Left ventricle myocardium inferior (tissue), 1 donor: ENCODE measurements around the gene STX2. TPM values are rescaled to one million over a fixed set of nuclear protein-coding genes. Genes with fewer than 3 reads are reported as not detected.
"Not testable (repeated sequence)": the region's sequence is repeated elsewhere in the genome, so short reads cannot be mapped to it uniquely, and the experiment has no call there.

ENCODE experiments used
- DNase-seq: peaks from one replicate; pipeline ENCODE4 v3.0.0-alpha.2; 2020
- H3K27ac ChIP-seq: fragments of 200-600 bp; replicated peaks from 2 replicates; pipeline ENCODE4 v1.8.0; 2021
- H3K27me3 ChIP-seq: fragments of 200-600 bp; 2 replicates; pipeline ENCODE4 v1.8.0; 2021; ENCODE audit warnings: low read depth
- H3K36me3 ChIP-seq: fragments of 200-600 bp; 2 replicates; pipeline ENCODE4 v1.8.0; 2021
- H3K4me1 ChIP-seq: fragments of 200-600 bp; 2 replicates; pipeline ENCODE4 v1.8.0; 2021
- H3K4me3 ChIP-seq: fragments of 200-600 bp; 2 replicates; pipeline ENCODE4 v1.8.0; 2021; ENCODE audit warnings: mild to moderate bottlenecking, moderate library complexity
- H3K9me3 ChIP-seq: fragments of 200-600 bp; replicated peaks from 2 replicates; pipeline ENCODE4 v1.8.0; 2021
- CTCF ChIP-seq: fragments of 200-600 bp; IDR thresholded peaks from 2 replicates; pipeline ENCODE4 v1.8.0; 2021; ENCODE audit warnings: antibody characterized with exemption, mild to moderate bottlenecking, borderline replicate concordance
- intact Hi-C: fragments of 100-400 bp; cut with micrococcal nuclease; formaldehyde crosslinking; loops from one replicate; pipeline ENCODE4 v1.11.0; 2022
- long read RNA-seq: library from polyadenylated mRNA; unstranded; transcript quantifications from one replicate; pipeline ENCODE4 v2.0.0, GENCODE V29; 2021
- total RNA-seq: library from RNA; stranded (reverse); fragmentation: NEBNext Ultra II Directional; extraction: Animal tissue kit (Norgen Biotek cat#: 25700); gene quantifications from one replicate; pipeline ENCODE4 v1.2.1, GENCODE V29; 2021
- donor health status: DM: no; HTN: yes; CAD: no; lungs with severe emphysema.

The STX2 gene
- 11.1 TPM for total RNA-seq
- long read RNA-seq, transcript STX2-201 (10 exons, 3,331 nt), result major isoform, 39 of 50 reads
- long read RNA-seq, partial matches to known transcripts, result 2 of 50 reads
- long read RNA-seq, other reads (novel, unspliced or antisense), result 9 of 50 reads

- TF ChIP-seq CTCF, result peak; percentile 19
- peaks cover 33% of the 10 kb centered on the region for H3K4me1 ChIP-seq
- no peaks in the 10 kb centered on the region for H3K27me3 ChIP-seq
- H3K4me3 ChIP-seq, result peak within 1 kb of the TSS; percentile 90
- H3K9me3 ChIP-seq, result no peaks in the 10 kb centered on the region
- no peaks in the 10 kb centered on the region for H3K36me3 ChIP-seq
- DNase-seq, result peak; percentile 90
- peak within 1 kb of the TSS; percentile 69 for H3K27ac ChIP-seq
- intact Hi-C loops, result no loop called here
Measured at GRCh38 chr12:130838951-130839769, at the start of gene STX2. Gene STX2 (minus strand): TSS chr12:130839250. CDS start chr12:130839099, 151 bp downstream.

- DNase-seq, H3K4me3 ChIP-seq, H3K27me3 ChIP-seq, H3K9me3 ChIP-seq, H3K27ac ChIP-seq, H3K36me3 ChIP-seq, intact Hi-C loops, H3K4me1 ChIP-seq: not testable (repeated sequence)
Measured at GRCh38 chr12:130887190-130887589, 48.1 kb upstream of the STX2 start.

- no peaks in the 10 kb centered on the region for H3K27me3 ChIP-seq
- intact Hi-C loops, result no loop called here
- no peaks in the 10 kb centered on the region for H3K9me3 ChIP-seq
- no peak overlapping the region for H3K4me3 ChIP-seq
- peaks cover 4% of the 10 kb centered on the region for H3K36me3 ChIP-seq
- H3K4me1 ChIP-seq, result no peaks in the 10 kb centered on the region
- DNase-seq, result no peak
- no peak for TF ChIP-seq CTCF
- H3K27ac ChIP-seq, result no peak overlapping the region
Measured at GRCh38 chr12:130881548-130881947, 42.5 kb upstream of the STX2 start.

- no peak for DNase-seq
- no peak overlapping the region for H3K4me3 ChIP-seq
- H3K27me3 ChIP-seq, result no peaks in the 10 kb centered on the region
- no peak for TF ChIP-seq CTCF
- no peak overlapping the region for H3K27ac ChIP-seq
- H3K9me3 ChIP-seq, result no peaks in the 10 kb centered on the region
- peaks cover 9% of the 10 kb centered on the region for H3K36me3 ChIP-seq
- intact Hi-C loops, result no loop called here
- H3K4me1 ChIP-seq, result no peaks in the 10 kb centered on the region
Measured at GRCh38 chr12:130881046-130881445, 42.0 kb upstream of the STX2 start.

GRCh38 chr12:130880411-130880885 lies 41.4 kb upstream of the STX2 start:
- TF ChIP-seq CTCF, result no peak
- no peak overlapping the region for H3K27ac ChIP-seq
- no peaks in the 10 kb centered on the region for H3K4me1 ChIP-seq
- H3K27me3 ChIP-seq, result no peaks in the 10 kb centered on the region
- peak overlapping the region; percentile 40 for H3K4me3 ChIP-seq
- intact Hi-C loops, result no loop called here
- peaks cover 14% of the 10 kb centered on the region for H3K36me3 ChIP-seq
- H3K9me3 ChIP-seq, result no peaks in the 10 kb centered on the region
- DNase-seq, result no peak
